Embryonic facial prominence (tissue), 1 donor: ENCODE data around the gene MICU1.
"Not testable (repeated sequence)": the region's sequence is repeated elsewhere in the genome, so short reads cannot be mapped to it uniquely, and the experiment has no call there.

Experiments used
- DNase-seq: peaks from one replicate; pipeline ENCODE4 v3.0.0-alpha.2; 2016; ENCODE audit errors: extremely low spot score

MICU1 gene

GRCh38 chr10:72445851-72446250 lies 180.0 kb downstream of the MICU1 start:
- no peak for DNase-seq

- not testable (repeated sequence) for DNase-seq
Measured at GRCh38 chr10:72442969-72443368, 182.9 kb downstream of the MICU1 start.

- DNase-seq: no peak
Measured at GRCh38 chr10:72435570-72435969, 190.3 kb downstream of the MICU1 start.

GRCh38 chr10:72430936-72431335 lies 194.9 kb downstream of the MICU1 start:
- not testable (repeated sequence) for DNase-seq

GRCh38 chr10:72429931-72430330 lies 195.9 kb downstream of the MICU1 start:
- DNase-seq: no peak

- no peak for DNase-seq
Measured at GRCh38 chr10:72426986-72427385, 198.9 kb downstream of the MICU1 start.

GRCh38 chr10:72425133-72425532 lies 200.7 kb downstream of the MICU1 start:
- DNase-seq: no peak

- DNase-seq: no peak
Measured at GRCh38 chr10:72424561-72424960, 201.3 kb downstream of the MICU1 start.

GRCh38 chr10:72423426-72423825 lies 202.5 kb downstream of the MICU1 start:
- no peak for DNase-seq

- no peak for DNase-seq
Measured at GRCh38 chr10:72421885-72422540, 203.9 kb downstream of the MICU1 start.

- no peak for DNase-seq
Measured at GRCh38 chr10:72419241-72419640, 206.6 kb downstream of the MICU1 start.

- DNase-seq: no peak
Measured at GRCh38 chr10:72418679-72419078, 207.2 kb downstream of the MICU1 start.

- DNase-seq: no peak
Measured at GRCh38 chr10:72417971-72418370, 207.9 kb downstream of the MICU1 start.

- DNase-seq: no peak
Measured at GRCh38 chr10:72416661-72417060, 209.2 kb downstream of the MICU1 start.

- no peak for DNase-seq
Measured at GRCh38 chr10:72414642-72415041, 211.2 kb downstream of the MICU1 start.

GRCh38 chr10:72409167-72409566 lies 216.7 kb downstream of the MICU1 start:
- no peak for DNase-seq

- no peak for DNase-seq
Measured at GRCh38 chr10:72407927-72408600, 217.8 kb downstream of the MICU1 start.

- DNase-seq: no peak
Measured at GRCh38 chr10:72407471-72407870, 218.4 kb downstream of the MICU1 start.

GRCh38 chr10:72395581-72395980 lies 230.3 kb downstream of the MICU1 start:
- DNase-seq: not testable (repeated sequence)

GRCh38 chr10:72392571-72392970 lies 233.3 kb downstream of the MICU1 start:
- DNase-seq: no peak

- no peak for DNase-seq
Measured at GRCh38 chr10:72390764-72391163, 235.1 kb downstream of the MICU1 start.

GRCh38 chr10:72389716-72390115 lies 236.2 kb downstream of the MICU1 start:
- DNase-seq: no peak

GRCh38 chr10:72389014-72389413 lies 236.9 kb downstream of the MICU1 start:
- DNase-seq: no peak

GRCh38 chr10:72388062-72388461 lies 237.8 kb downstream of the MICU1 start:
- DNase-seq: no peak
